Measurements from ENCODE around the gene NUAK2.

The NUAK2 gene

DNA sequence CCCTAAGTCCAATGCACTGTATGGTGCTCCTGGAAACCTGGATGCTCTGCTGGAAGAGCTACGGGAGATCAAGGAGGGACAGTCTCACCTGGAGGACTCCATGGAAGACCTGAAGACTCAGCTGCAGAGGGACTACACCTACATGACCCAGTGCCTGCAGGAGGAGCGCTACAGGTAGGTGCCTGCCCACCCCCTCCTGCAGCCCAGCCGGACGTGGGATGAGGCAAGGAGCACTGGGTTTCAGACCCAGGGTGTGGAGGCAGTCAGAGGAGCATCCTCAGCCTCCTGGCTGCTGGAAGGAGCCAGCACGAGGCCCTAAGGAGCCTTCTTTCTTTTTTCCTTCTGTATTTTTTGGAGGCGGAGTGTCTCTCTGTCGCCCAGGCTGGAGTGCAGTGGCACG is 51.8 kb downstream of the NUAK2 start:
- Histone ChIP-seq H3K4me3 (ENCODE audit: low read depth, low read length) (no peak overlapping the region), H3K27ac (ENCODE audit: extremely low read depth, low read depth, low read length) (no peak overlapping the region), H3K9me3 (ENCODE audit: control insufficient read depth, insufficient read depth, low read depth, low read length) (no peaks in the 10 kb centered on the region), H3K36me3 (ENCODE audit: control insufficient read depth in 2 of 2, insufficient read depth in 1 of 2, low read length in 2 of 2) (peaks cover 0 to 16% of the 10 kb centered on the region in 2 experiments; a peak in 1 of 3 replicates), H3K4me1 (ENCODE audit: control insufficient read depth, insufficient read depth, low read length) (peaks cover 5% of the 10 kb centered on the region; the same call in 1 of the 2 replicates)
- ChIA-PET CTCF (interaction anchor here (1.0 to 11.8 kb wide), 5 partner anchors 9 to 253 kb away, joined by 3 to 669 read pairs (median 18); partner anchors contain the start of gene NUAK2), POLR2A (interaction anchor here (1.0 kb wide), 1 partner anchor 52 kb away, joined by 3 read pairs; the partner anchor contains the start of gene NUAK2)
- TF ChIP-seq ZNF416 (tag by site-specific recombination; IDR thresholded peaks at IDR 0.05) (no peak), ZNF155 (tag by site-specific recombination; IDR thresholded peaks at IDR 0.05) (no peak), ZNF426 (tag by site-specific recombination; IDR thresholded peaks at IDR 0.05) (no peak), ZNF169 (tag by site-specific recombination; IDR thresholded peaks at IDR 0.05) (no peak), ZNF747 (tag by site-specific recombination; IDR thresholded peaks at IDR 0.05) (no peak)

GRCh38 chr1:205268846-205269680 is 52.5 kb downstream of the NUAK2 start:
- ChIA-PET CTCF (interaction anchor here (1.0 to 11.8 kb wide), 6 partner anchors 13 to 128 kb away, joined by 3 to 669 read pairs (median 8); partner anchors contain the start of gene NUAK2), POLR2A (no interaction called here)
- no peak overlapping the region for H3K27ac ChIP-seq (ENCODE audit: extremely low read depth, low read depth, low read length)
- H3K4me1 ChIP-seq (ENCODE audit: control insufficient read depth, insufficient read depth, low read length) = peaks cover 5% of the 10 kb centered on the region; the same call in 1 of the 2 replicates
- H3K36me3 ChIP-seq (ENCODE audit: control insufficient read depth in 2 of 2, insufficient read depth in 1 of 2, low read length in 2 of 2) = peaks cover 0 to 16% of the 10 kb centered on the region in 2 experiments; a peak in 1 of 3 replicates
- H3K9me3 ChIP-seq (ENCODE audit: control insufficient read depth, insufficient read depth, low read depth, low read length) = no peaks in the 10 kb centered on the region
- no peak overlapping the region for H3K4me3 ChIP-seq (ENCODE audit: low read depth, low read length)
- TF ChIP-seq KLF9 (tag by site-specific recombination; IDR thresholded peaks at IDR 0.05; ENCODE audit: low read depth) (no peak), ZEB2 (tag by site-specific recombination; IDR thresholded peaks at IDR 0.05) (no peak), ZNF324 (tag by site-specific recombination; IDR thresholded peaks at IDR 0.05) (no peak), ZBTB8A (tag by site-specific recombination; IDR thresholded peaks at IDR 0.05) (no peak), ZBTB1 (tag by site-specific recombination; IDR thresholded peaks at IDR 0.05) (no peak), ZFP69B (tag by site-specific recombination; IDR thresholded peaks at IDR 0.05) (no peak), PRDM4 (tag by site-specific recombination; IDR thresholded peaks at IDR 0.05) (no peak), ZNF837 (tag by site-specific recombination; IDR thresholded peaks at IDR 0.05) (no peak), ZNF585B (tag by site-specific recombination; IDR thresholded peaks at IDR 0.05) (no peak), ZNF670 (tag by site-specific recombination; IDR thresholded peaks at IDR 0.05; ENCODE audit: low read depth) (no peak), ZNF18 (tag by site-specific recombination; IDR thresholded peaks at IDR 0.05) (no peak)
- TF ChIP-seq, protein P1, sequence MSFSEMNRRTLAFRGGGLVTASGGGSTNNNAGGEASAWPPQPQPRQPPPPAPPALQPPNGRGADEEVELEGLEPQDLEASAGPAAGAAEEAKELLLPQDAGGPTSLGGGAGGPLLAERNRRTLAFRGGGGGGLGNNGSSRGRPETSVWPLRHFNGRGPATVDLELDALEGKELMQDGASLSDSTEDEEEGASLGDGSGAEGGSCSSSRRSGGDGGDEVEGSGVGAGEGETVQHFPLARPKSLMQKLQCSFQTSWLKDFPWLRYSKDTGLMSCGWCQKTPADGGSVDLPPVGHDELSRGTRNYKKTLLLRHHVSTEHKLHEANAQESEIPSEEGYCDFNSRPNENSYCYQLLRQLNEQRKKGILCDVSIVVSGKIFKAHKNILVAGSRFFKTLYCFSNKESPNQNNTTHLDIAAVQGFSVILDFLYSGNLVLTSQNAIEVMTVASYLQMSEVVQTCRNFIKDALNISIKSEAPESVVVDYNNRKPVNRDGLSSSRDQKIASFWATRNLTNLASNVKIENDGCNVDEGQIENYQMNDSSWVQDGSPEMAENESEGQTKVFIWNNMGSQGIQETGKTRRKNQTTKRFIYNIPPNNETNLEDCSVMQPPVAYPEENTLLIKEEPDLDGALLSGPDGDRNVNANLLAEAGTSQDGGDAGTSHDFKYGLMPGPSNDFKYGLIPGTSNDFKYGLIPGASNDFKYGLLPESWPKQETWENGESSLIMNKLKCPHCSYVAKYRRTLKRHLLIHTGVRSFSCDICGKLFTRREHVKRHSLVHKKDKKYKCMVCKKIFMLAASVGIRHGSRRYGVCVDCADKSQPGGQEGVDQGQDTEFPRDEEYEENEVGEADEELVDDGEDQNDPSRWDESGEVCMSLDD (tag by site-specific recombination; IDR thresholded peaks at IDR 0.05) = no peak
- TF ChIP-seq, protein P2, sequence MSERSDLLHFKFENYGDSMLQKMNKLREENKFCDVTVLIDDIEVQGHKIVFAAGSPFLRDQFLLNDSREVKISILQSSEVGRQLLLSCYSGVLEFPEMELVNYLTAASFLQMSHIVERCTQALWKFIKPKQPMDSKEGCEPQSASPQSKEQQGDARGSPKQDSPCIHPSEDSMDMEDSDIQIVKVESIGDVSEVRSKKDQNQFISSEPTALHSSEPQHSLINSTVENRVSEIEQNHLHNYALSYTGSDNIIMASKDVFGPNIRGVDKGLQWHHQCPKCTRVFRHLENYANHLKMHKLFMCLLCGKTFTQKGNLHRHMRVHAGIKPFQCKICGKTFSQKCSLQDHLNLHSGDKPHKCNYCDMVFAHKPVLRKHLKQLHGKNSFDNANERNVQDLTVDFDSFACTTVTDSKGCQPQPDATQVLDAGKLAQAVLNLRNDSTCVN (tag by site-specific recombination; optimal IDR thresholded peaks at IDR 0.05) = no peak
- TF ChIP-seq, protein P3, sequence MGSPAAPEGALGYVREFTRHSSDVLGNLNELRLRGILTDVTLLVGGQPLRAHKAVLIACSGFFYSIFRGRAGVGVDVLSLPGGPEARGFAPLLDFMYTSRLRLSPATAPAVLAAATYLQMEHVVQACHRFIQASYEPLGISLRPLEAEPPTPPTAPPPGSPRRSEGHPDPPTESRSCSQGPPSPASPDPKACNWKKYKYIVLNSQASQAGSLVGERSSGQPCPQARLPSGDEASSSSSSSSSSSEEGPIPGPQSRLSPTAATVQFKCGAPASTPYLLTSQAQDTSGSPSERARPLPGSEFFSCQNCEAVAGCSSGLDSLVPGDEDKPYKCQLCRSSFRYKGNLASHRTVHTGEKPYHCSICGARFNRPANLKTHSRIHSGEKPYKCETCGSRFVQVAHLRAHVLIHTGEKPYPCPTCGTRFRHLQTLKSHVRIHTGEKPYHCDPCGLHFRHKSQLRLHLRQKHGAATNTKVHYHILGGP (tag by site-specific recombination; IDR thresholded peaks at IDR 0.05) = no peak
- TF ChIP-seq, protein P4, sequence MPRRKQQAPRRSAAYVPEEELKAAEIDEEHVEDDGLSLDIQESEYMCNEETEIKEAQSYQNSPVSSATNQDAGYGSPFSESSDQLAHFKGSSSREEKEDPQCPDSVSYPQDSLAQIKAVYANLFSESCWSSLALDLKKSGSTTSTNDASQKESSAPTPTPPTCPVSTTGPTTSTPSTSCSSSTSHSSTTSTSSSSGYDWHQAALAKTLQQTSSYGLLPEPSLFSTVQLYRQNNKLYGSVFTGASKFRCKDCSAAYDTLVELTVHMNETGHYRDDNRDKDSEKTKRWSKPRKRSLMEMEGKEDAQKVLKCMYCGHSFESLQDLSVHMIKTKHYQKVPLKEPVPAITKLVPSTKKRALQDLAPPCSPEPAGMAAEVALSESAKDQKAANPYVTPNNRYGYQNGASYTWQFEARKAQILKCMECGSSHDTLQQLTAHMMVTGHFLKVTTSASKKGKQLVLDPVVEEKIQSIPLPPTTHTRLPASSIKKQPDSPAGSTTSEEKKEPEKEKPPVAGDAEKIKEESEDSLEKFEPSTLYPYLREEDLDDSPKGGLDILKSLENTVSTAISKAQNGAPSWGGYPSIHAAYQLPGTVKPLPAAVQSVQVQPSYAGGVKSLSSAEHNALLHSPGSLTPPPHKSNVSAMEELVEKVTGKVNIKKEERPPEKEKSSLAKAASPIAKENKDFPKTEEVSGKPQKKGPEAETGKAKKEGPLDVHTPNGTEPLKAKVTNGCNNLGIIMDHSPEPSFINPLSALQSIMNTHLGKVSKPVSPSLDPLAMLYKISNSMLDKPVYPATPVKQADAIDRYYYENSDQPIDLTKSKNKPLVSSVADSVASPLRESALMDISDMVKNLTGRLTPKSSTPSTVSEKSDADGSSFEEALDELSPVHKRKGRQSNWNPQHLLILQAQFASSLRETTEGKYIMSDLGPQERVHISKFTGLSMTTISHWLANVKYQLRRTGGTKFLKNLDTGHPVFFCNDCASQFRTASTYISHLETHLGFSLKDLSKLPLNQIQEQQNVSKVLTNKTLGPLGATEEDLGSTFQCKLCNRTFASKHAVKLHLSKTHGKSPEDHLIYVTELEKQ (tag by site-specific recombination; IDR thresholded peaks at IDR 0.05; ENCODE audit: borderline replicate concordance) = no peak
